Activated CD4-positive, CD25-positive, alpha-beta regulatory T cell treated with anti-CD3 and anti-CD28 coated beads, Interleukin-2, amount 50 U/mL, for 24 hours (primary cell): ENCODE measurements around the gene KRT12.
"Not testable (repeated sequence)": the region's sequence is repeated elsewhere in the genome, so short reads cannot be mapped to it uniquely, and the experiment has no call there.

Experiments used
- ATAC-seq, 2 donors: fragments of 150-1000 bp; cut with Tn5 transposase; one replicate each; pipeline ENCODE4 v1.10.0; 2021; ENCODE audit warnings: mild to moderate bottlenecking in 1 of 2, moderate library complexity in 1 of 2

KRT12 gene

DNA sequence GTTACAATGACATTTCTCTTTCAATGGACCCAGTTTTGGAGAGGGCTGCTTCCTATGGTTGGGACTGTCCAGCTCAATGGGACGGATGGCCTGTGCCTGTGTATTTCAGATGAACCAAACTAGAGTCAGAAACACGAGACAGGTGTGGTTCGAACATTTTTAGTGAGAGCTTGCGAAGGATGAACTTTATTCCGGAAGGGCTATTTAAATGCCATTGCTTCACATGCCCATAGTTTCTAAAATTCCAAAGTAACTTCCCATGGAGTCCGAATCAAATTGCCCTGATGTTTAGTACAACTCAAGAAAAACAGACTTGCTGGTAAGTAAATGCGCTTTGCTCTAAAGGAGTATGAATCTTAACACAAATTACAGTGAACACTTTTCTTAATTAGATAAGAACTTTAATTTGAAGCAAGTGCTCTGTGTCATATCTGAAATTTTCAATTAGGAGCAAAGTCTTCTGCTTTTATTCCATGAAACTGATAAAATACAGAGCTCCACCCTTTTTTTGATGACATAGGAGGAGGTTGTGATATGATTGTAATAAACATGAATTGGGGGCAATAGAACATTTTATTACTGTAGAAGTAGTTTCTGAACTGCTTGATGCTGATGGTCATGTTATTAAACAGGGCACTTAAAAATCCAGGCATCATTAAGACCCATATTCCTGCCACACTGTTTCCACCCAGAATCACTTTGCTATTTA lies 16.8 kb upstream of the KRT12 start:
- ATAC-seq = no peak

DNA sequence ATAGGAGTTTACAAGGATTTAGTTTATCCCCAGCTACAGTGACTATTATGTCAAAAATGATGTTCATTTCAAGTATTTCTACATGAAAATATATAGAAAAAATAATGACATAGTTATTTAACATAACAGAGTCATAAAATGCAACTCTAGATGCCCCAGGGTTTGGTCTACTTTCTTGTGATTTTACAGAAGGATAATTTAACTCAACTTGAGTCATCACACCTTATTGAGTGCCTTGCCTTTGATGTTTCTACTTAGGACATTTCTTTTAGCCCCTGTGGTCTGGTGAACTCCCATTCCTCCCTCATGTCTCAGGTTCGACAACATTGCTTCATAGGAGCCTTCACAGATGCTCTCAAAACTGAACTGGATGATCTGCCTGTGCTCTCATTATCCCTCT lies 16.0 kb upstream of the KRT12 start:
- no peak for ATAC-seq

- no peak for ATAC-seq
Measured at GRCh38 chr17:40879026-40879425, 12.0 kb upstream of the KRT12 start.

DNA sequence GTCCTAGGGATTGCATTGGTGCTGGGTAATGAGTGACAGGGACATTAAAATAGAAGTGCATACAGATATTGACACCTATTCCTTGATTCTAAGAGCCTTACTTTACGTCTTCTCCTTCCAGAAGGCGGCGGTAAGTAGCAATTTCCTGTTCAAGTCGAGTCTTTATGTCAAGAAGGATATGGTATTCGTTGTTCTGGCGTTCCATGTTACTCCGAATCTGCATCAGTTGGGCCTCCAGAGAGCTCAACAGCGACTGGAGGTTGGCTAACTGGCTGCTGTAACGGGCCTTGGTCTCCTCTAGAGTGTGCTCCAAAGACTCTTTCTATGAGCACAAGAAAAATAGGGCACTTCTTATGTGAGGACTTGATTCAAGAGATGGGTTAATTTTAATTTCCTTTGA lies 11.0 kb upstream of the KRT12 start:
- no peak for ATAC-seq

- ATAC-seq = no peak
Measured at GRCh38 chr17:40873801-40874200, 6.8 kb upstream of the KRT12 start.

DNA sequence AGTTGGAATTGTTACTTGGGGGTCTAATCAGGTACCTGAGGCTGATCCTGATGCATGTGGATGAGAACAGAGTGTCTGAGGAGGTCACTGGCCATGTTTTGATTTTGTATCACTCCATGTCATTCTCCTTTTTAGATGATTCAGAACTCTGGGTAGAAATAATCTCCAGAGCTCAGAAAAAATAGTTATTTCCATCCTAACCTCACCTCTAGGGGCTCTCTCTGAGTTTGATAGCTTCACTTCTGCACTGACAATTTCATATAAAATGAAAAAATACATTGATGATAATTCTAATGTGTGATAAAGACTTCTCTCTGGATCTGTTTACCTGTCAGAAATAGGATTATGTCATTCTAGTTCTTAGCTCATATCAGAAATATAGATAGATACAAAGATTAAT lies 6.2 kb upstream of the KRT12 start:
- no peak for ATAC-seq

DNA sequence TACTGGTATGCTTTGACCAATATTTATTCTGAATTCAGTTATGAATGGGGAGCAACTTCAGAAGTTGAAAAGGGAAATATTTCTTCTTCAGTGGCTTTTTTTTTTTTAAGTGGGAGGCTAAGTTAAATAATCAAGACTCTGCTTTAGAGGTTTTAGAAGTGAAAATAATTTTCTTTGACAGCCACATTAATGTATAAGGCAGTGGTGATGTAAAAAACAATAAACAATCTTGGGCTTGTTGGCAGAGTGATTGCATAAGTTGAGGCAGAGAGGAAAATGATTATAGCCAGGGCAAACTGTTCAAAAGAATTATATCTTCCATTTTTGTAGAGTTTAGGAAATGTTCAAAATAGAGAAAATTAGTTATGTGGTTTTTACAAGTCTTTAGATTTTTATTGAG lies 5.4 kb upstream of the KRT12 start:
- ATAC-seq = no peak

GRCh38 chr17:40871316-40871715 lies 4.3 kb upstream of the KRT12 start:
- ATAC-seq = no peak

DNA sequence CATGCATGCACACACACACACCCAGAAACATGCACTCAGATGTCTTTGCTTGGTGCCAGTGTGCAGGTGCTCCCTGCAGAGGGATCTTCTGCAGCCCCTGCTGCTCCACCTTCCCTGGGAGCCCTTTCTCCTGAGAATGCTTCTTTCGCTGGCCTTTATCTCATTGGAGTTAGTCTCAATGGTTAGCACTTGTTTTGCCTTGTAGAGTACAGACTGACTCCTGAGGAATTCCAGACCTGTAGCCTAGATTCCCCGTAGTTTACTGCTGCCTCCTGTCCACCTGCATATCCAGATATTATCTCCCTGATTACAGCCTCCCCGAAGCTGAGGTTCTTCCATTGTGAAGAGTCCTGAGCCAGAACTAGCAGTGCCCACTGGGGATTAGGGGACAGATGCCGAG lies 3.1 kb upstream of the KRT12 start:
- ATAC-seq = no peak

- no peak for ATAC-seq
Measured at GRCh38 chr17:40864661-40865390, 2.2 kb downstream of the KRT12 start.

- no peak for ATAC-seq
Measured at GRCh38 chr17:40862985-40863733, 3.9 kb downstream of the KRT12 start.

DNA sequence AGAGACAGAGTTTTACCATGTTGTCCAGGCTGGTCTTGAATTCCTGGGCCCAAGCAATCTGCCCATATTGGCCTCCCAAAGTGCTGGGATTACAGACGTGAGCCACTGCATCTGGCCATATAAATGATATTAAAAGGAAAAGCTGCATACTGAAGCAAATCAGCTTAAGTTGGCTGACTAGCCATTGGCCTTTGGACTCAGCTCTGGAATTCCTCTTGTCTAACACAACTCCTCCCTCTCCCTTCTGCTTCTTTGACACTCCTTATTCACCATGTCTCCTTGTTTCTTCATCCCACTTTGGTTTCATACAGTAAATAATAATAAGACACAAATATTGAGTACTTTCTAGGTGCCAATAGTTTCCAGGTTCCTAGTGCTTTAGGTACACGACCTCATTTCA lies 7.5 kb downstream of the KRT12 start:
- no peak for ATAC-seq

- not testable (repeated sequence) for ATAC-seq
Measured at GRCh38 chr17:40858667-40859066, 8.4 kb downstream of the KRT12 start.

- ATAC-seq = no peak
Measured at GRCh38 chr17:40857535-40857934, 9.5 kb downstream of the KRT12 start.

GRCh38 chr17:40854175-40854814 lies 12.7 kb downstream of the KRT12 start:
- ATAC-seq = peak; percentile 62 to 63

DNA sequence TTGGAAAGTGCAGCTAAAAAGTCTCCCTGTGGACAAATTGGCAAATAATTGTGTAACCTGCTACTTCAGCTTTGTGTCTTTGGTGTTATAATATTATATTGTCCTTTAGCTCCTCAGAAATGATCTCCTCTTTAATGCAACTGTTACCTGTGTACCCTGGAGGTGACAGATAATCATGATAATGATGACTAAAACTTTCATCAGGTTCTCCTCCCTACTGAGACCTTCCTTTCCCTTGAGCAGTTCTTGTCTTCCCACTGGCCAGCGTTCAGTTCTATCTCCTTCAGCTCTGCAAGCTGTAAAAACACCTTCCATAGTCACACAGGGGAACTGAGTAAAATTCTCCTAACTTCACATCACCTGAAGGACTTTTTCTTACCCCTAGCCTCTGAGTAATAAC lies 14.7 kb downstream of the KRT12 start:
- ATAC-seq = no peak

DNA sequence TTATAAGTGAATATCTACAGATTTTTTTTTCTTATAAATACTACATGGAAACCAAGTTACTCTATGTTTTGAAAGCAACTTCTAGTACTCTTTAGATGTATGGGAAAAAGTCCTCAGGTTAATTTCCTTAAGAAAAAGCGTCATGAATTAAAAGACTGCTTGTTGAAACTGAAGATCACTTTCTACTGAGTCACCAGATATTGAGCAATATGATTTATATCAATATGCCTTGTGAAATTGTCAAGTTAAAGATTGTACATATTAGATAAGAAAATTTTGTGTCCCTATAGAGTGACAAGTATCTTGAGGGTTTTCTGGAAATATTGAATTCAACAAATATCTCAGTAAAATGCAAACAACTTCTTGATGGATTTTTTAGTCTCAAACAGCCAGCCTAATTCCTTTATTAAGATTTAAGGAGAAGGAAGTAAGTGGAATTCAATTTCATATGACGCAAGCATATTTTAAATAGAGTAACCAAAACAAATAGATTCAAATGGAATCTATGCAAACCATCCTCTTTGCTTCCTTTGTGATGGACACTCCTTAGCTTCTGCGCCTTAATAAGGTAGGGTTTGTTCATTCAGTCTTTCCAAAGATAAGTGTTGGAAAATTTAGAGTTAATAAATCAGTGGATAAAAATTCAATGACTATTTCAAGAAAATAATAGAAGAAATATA lies 16.6 kb downstream of the KRT12 start:
- ATAC-seq = no peak

DNA sequence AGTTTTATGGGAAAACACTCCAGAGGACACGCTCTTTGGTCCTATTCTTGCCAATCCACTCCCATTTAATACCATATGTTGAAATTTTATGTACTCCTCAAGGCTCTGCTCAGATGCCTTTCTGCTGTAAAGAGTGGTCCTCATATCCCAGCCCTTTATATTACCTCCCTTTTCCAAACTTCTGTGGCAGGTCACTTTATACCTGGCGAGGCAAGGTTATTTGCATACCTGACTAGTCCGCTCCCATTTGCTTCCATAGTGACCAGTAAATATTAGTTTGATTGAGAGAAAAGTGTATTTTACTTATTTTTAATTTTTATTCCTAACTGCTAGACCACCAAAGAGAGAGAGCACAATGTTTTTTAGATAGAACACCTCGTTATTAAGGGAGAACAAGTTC lies 17.3 kb downstream of the KRT12 start:
- ATAC-seq = no peak

DNA sequence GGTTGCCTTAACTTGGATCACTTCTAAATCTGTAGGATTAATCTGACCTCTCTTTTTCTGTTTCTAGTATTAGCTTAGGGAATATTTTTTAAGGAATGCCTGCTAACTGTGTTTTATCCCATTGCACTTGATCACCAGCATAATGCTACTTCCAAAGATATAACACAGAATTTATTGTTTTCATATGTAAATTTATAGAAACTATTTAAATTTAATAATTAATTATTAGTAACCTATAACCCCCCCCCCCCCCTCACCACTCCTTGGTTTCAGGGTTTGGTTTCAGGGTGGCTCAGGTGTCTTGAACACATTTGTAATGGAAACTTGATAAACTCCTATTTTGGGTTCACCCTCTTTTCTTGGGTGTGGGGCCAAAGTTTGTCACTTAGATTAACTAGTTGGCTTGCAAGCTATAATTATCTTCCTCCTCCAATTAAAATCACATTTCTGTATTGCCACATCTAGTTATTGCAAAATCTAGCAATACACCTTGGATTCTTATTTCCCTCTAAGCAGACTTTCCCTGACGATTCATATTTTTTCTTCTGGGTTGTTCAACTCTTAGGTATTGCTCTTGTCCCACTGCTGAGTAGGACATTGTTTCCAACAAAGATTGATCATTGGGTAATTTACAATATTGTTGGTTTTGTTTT lies 18.3 kb downstream of the KRT12 start:
- ATAC-seq = no peak

GRCh38 chr17:40846515-40847144 lies 20.4 kb downstream of the KRT12 start:
- no peak for ATAC-seq

DNA sequence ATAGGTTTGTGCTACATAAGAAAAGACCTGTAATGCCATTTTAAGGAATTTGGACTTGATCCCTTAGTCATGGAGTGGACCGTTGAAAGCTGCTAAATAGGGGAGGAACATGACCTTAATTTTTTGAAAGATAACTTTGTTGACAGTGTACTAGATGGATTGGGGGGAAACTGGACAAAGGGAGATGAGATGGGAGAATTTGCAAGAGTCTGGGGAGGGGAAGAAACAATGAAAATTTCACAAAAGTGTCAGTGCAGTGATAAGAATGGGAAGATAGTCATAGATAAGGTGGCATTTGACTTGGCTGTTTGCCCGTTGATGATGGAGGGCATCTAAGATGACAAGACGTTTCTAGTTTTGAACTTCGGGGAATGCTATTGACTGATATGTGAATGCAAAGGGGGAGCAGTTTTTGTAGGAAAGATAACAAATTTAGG lies 22.3 kb downstream of the KRT12 start:
- ATAC-seq = no peak

- no peak for ATAC-seq
Measured at GRCh38 chr17:40843242-40843641, 23.8 kb downstream of the KRT12 start.
